GM23338 (cell line): ENCODE results near the gene FTCD. TPM values are rescaled to one million over a fixed set of nuclear protein-coding genes. Genes with fewer than 3 reads are reported as not detected.
A peak's percentile ranks its signal among the peaks of the same experiment; 100 is the strongest.
"Not testable (repeated sequence)": the region's sequence is repeated elsewhere in the genome, so short reads cannot be mapped to it uniquely, and the experiment has no call there.

Experiments used
- ATAC-seq: fragments of 200-7000 bp; cut with Tn5 transposase; 3 replicates; pipeline ENCODE4 v1.9.1; 2020
- DNase-seq: peaks from one replicate; pipeline ENCODE4 v3.0.0-alpha.2; 2015; ENCODE audit warnings: low spot score
- H2AFZ ChIP-seq: fragments of 200-600 bp; sonication (generic); 2 replicates; pipeline ENCODE4 v1.8.0; 2016; ENCODE audit warnings: antibody characterized with exemption, mild to moderate bottlenecking, moderate library complexity
- H3F3A ChIP-seq: fragments of 200-600 bp; sonication (generic); replicated peaks from 2 replicates; pipeline ENCODE4 v1.8.0; 2017; ENCODE audit warnings: antibody characterized with exemption, mixed run types, low read depth
- H3K27ac ChIP-seq: fragments of 200-600 bp; sonication (generic); 2 replicates; pipeline ENCODE4 v1.6.1; 2016; ENCODE audit warnings: low read depth
- H3K27me3 ChIP-seq: fragments of 200-600 bp; sonication (generic); 2 replicates; pipeline ENCODE4 v1.8.0; 2016; ENCODE audit warnings: mild to moderate bottlenecking, mixed run types, moderate library complexity; ENCODE audit not compliant: insufficient read depth
- H3K36me3 ChIP-seq: fragments of 200-600 bp; sonication (generic); 2 replicates; pipeline ENCODE4 v1.8.0; 2016; ENCODE audit warnings: mild to moderate bottlenecking; ENCODE audit not compliant: insufficient read depth
- H3K4me1 ChIP-seq: fragments of 200-600 bp; sonication (generic); 2 replicates; pipeline ENCODE4 v1.8.0; 2016; ENCODE audit warnings: mild to moderate bottlenecking, moderate library complexity; ENCODE audit not compliant: insufficient read depth
- H3K4me2 ChIP-seq: fragments of 200-600 bp; sonication (generic); 2 replicates; pipeline ENCODE4 v1.7.1; 2017; ENCODE audit warnings: mixed run types
- H3K4me3 ChIP-seq: fragments of 200-600 bp; sonication (generic); 2 replicates; pipeline ENCODE4 v1.6.1; 2016; ENCODE audit warnings: mixed run types
- H3K79me2 ChIP-seq: fragments of 200-600 bp; sonication (generic); replicated peaks from 2 replicates; pipeline ENCODE4 v1.8.0; 2017; ENCODE audit warnings: mild to moderate bottlenecking; ENCODE audit not compliant: insufficient read depth
- H3K9me2 ChIP-seq: fragments of 200-600 bp; sonication (generic); 2 replicates; pipeline ENCODE4 v1.8.0; 2017; ENCODE audit not compliant: insufficient read depth
- H4K20me1 ChIP-seq: fragments of 200-600 bp; sonication (generic); replicated peaks from 2 replicates; pipeline ENCODE4 v1.8.0; 2017; ENCODE audit warnings: mild to moderate bottlenecking; ENCODE audit not compliant: insufficient read depth
- H3K27ac Mint-ChIP-seq: 2 replicates; pipeline ENCODE4 v1.8.0; 2020; ENCODE audit warnings: inconsistent platforms, mild to moderate bottlenecking, moderate library complexity, mixed read lengths
- H3K27me3 Mint-ChIP-seq: 3 replicates; pipeline ENCODE4 v1.8.0; 2022; ENCODE audit warnings: low read depth, mild to moderate bottlenecking, moderate library complexity, mixed read lengths, inconsistent platforms; ENCODE audit not compliant: insufficient read depth, poor library complexity
- H3K36me3 Mint-ChIP-seq: 3 replicates; pipeline ENCODE4 v1.8.0; 2021; ENCODE audit warnings: low read depth, mild to moderate bottlenecking, inconsistent platforms, moderate library complexity, mixed read lengths
- H3K4me1 Mint-ChIP-seq: 3 replicates; pipeline ENCODE4 v1.8.0; 2020; ENCODE audit warnings: mild to moderate bottlenecking, inconsistent platforms, mixed read lengths
- H3K4me3 Mint-ChIP-seq: 3 replicates; pipeline ENCODE4 v1.8.0; 2021; ENCODE audit warnings: moderate library complexity, mild to moderate bottlenecking, inconsistent platforms, mixed read lengths
- H3K9me3 Mint-ChIP-seq: 3 replicates; pipeline ENCODE4 v1.8.0; 2020; ENCODE audit warnings: moderate library complexity, mild to moderate bottlenecking, inconsistent platforms, mixed read lengths
- CREB1 ChIP-seq: fragments of 250-450 bp; sonication (Bioruptor Pico); IDR thresholded peaks from 2 replicates; pipeline ENCODE4 v1.5.0; 2020; ENCODE audit warnings: low read depth, mild to moderate bottlenecking, moderate library complexity
- POLR2AphosphoS5 ChIP-seq: IDR thresholded peaks from 2 replicates; pipeline ENCODE4 v1.6.1; 2016; ENCODE audit warnings: antibody characterized with exemption, low read depth
- STAT1 ChIP-seq: IDR thresholded peaks from one replicate; pipeline ENCODE4 v1.6.1; 2016; ENCODE audit warnings: antibody characterized with exemption; ENCODE audit not compliant: unreplicated experiment
- polyA plus RNA-seq: library from polyadenylated mRNA; unstranded; fragments of >200 nt; fragmentation: Nextera tagmentation; extraction: Ambion mirVana; gene quantifications from 2 replicates; pipeline ENCODE4 v1.2.1, GENCODE V29; 2016
- total RNA-seq: library from RNA; depleted of rRNA; stranded (reverse); fragments of >200 nt; shearing (Covaris generic); gene quantifications from 2 replicates; pipeline ENCODE4 v1.2.3, GENCODE V29; 2014
- TF ChIP-seq, protein P1 (sequence below), 2 experiments: fragments of 200-600 bp in 1 of 2; sonication (generic) in 1 of 2; conservative IDR thresholded peaks; 2 replicates each; pipeline versions ENCODE4 v1.5.1 to v1.6.1; 2016 to 2017; ENCODE audit warnings: antibody characterized with exemption in 2 of 2, low read depth in 2 of 2, mild to moderate bottlenecking in 2 of 2, moderate library complexity in 1 of 2
- TF ChIP-seq, protein P2 (sequence below): IDR thresholded peaks from one replicate; pipeline ENCODE4 v1.6.1; 2018; ENCODE audit warnings: antibody characterized with exemption; ENCODE audit not compliant: unreplicated experiment

The FTCD gene
- total and polyA plus RNA-seq, 2 experiments from 2014 or later, result 0.90 to 2.3 TPM

DNA sequence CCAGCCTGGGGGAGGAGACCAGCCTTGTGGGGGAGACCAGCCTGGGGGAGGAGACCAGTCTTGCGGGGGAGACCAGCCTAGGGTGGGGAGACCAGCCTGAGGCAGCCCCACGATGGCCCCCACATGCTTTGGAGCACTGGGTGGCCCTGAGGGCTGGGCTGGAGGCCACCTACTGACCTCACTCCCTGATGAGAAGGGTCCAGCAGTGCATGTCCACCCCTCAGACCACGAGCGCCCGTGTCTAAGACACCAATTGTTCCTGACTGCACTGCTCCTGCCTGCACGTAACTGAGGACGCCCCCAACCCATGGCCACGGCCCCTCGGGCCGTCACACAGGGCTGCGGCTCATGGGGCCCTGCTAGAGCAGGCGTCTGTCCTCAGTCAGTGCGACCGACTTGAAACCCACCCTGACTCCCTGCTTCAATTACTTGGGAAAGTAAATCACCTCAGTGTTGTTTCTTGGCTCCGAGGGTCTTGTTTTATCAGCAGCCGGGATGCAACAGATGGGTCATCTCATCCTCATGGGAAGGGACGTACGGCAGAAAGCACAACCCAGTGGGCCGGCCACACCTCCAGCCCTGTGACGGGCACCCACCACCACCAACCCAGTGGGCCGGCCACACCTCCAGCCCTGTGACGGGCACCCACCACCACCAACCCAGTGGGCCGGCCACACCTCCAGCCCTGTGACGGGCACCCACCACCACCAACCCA lies 28.7 kb upstream of the FTCD start, which contains the start of gene SPATC1L:
SPATC1L (minus strand) TSS at position 550 of the 715 bp plus-strand sequence. CDS start 1,643 bp downstream, outside the sequence.
- peak within 1 kb of the TSS; percentile 96 for H2AFZ ChIP-seq
- peak within 1 kb of the TSS; percentile 92; the same call in 1 of the 2 replicates for H3K27ac ChIP-seq
- Mint-ChIP-seq H3K36me3 (peaks cover 12% of the 10 kb centered on the region), H3K4me1 (peaks cover 33% of the 10 kb centered on the region), H3K9me3 (no peaks in the 10 kb centered on the region), H3K4me3 (peak within 1 kb of the TSS; percentile 93), H3K27ac (peak within 1 kb of the TSS; percentile 98), H3K27me3 (peaks cover 11% of the 10 kb centered on the region)
- H3K79me2 ChIP-seq, result peaks cover 12% of the 10 kb centered on the region
- no peaks in the 10 kb centered on the region for H3K36me3 ChIP-seq
- TF ChIP-seq CREB1 (CRISPR knock-in tag), result no peak
- TF ChIP-seq POLR2AphosphoS5, result peak; percentile 51
- no peak for TF ChIP-seq STAT1
- TF ChIP-seq, protein P1, sequence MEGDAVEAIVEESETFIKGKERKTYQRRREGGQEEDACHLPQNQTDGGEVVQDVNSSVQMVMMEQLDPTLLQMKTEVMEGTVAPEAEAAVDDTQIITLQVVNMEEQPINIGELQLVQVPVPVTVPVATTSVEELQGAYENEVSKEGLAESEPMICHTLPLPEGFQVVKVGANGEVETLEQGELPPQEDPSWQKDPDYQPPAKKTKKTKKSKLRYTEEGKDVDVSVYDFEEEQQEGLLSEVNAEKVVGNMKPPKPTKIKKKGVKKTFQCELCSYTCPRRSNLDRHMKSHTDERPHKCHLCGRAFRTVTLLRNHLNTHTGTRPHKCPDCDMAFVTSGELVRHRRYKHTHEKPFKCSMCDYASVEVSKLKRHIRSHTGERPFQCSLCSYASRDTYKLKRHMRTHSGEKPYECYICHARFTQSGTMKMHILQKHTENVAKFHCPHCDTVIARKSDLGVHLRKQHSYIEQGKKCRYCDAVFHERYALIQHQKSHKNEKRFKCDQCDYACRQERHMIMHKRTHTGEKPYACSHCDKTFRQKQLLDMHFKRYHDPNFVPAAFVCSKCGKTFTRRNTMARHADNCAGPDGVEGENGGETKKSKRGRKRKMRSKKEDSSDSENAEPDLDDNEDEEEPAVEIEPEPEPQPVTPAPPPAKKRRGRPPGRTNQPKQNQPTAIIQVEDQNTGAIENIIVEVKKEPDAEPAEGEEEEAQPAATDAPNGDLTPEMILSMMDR (conservative IDR thresholded peaks at IDR 0.05; ENCODE audit: low read depth in 2 of 2), result no peak
- TF ChIP-seq, protein P2, sequence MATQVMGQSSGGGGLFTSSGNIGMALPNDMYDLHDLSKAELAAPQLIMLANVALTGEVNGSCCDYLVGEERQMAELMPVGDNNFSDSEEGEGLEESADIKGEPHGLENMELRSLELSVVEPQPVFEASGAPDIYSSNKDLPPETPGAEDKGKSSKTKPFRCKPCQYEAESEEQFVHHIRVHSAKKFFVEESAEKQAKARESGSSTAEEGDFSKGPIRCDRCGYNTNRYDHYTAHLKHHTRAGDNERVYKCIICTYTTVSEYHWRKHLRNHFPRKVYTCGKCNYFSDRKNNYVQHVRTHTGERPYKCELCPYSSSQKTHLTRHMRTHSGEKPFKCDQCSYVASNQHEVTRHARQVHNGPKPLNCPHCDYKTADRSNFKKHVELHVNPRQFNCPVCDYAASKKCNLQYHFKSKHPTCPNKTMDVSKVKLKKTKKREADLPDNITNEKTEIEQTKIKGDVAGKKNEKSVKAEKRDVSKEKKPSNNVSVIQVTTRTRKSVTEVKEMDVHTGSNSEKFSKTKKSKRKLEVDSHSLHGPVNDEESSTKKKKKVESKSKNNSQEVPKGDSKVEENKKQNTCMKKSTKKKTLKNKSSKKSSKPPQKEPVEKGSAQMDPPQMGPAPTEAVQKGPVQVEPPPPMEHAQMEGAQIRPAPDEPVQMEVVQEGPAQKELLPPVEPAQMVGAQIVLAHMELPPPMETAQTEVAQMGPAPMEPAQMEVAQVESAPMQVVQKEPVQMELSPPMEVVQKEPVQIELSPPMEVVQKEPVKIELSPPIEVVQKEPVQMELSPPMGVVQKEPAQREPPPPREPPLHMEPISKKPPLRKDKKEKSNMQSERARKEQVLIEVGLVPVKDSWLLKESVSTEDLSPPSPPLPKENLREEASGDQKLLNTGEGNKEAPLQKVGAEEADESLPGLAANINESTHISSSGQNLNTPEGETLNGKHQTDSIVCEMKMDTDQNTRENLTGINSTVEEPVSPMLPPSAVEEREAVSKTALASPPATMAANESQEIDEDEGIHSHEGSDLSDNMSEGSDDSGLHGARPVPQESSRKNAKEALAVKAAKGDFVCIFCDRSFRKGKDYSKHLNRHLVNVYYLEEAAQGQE, result no peak
- peaks cover 2% of the 10 kb centered on the region; the same call in 1 of the 2 replicates for H4K20me1 ChIP-seq
- H3K9me2 ChIP-seq, result no peaks in the 10 kb centered on the region
- peaks cover 10% of the 10 kb centered on the region; the same call in 1 of the 2 replicates for H3K4me1 ChIP-seq
- ATAC-seq (peak; percentile 73), DNase-seq (peak; percentile 76)
- peak within 1 kb of the TSS; percentile 98 for H3K4me3 ChIP-seq
- 0 out of 2 replicates have a peak, but pooled peaks cover 4% of the 10 kb centered on the region for H3F3A ChIP-seq
- H3K27me3 ChIP-seq, result no peaks in the 10 kb centered on the region
- peak within 1 kb of the TSS; percentile 91 for H3K4me2 ChIP-seq

DNA sequence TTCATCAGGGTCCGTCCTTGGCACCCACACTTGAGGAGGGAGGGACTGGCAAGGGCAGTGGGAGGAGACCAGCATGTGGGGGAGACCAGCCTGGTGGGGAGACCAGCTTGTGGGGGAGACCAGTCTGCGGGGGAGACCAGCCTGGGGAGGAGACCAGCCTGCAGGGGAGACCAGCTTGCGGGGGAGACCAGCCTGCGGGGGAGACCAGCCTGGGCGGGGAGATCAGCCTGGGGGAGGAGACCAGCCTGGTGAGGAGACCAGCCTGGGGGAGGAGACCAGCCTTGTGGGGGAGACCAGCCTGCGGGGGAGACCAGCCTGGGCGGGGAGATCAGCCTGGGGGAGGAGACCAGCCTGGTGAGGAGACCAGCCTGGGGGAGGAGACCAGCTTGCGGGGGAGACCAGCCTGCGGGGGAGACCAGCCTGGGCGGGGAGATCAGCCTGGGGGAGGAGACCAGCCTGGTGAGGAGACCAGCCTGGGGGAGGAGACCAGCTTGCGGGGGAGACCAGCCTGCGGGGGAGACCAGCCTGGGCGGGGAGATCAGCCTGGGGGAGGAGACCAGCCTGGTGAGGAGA lies 28.0 kb upstream of the FTCD start:
- H2AFZ ChIP-seq, H4K20me1 ChIP-seq: not testable (repeated sequence)
- peak overlapping the region; percentile 91; the same call in 1 of the 2 replicates for H3K4me2 ChIP-seq

More for the DNA sequence above, 28.0 kb upstream of the FTCD start:
- H3K4me3 ChIP-seq, result peak overlapping the region; percentile 98; the same call in 1 of the 2 replicates
- DNase-seq, ATAC-seq, H3K27ac ChIP-seq, H3K9me2 ChIP-seq, H3K27me3 ChIP-seq, H3K9me3 Mint-ChIP-seq, H3F3A ChIP-seq, H3K4me1 ChIP-seq, H3K36me3 ChIP-seq, H3K27me3 Mint-ChIP-seq, H3K36me3 Mint-ChIP-seq, H3K27ac Mint-ChIP-seq: not testable (repeated sequence)
- H3K4me3 Mint-ChIP-seq, result peak overlapping the region; percentile 93
- H3K79me2 ChIP-seq, result peaks cover 19% of the 10 kb centered on the region
- H3K4me1 Mint-ChIP-seq, result peaks cover 27% of the 10 kb centered on the region
